Upper lobe of left lung (tissue), 4 donors: ENCODE measurements around the gene CAB39.

Source experiments
- CTCF ChIP-seq, 6 experiments: fragments of 450-650 bp in 4 of 6; fragments of 200-600 bp in 2 of 6; sonication (generic) in 2 of 6; IDR thresholded peaks; one replicate each; pipeline ENCODE4 v1.5.1; 2016 to 2019; ENCODE audit warnings: antibody characterized with exemption in 6 of 6
- EP300 ChIP-seq, 4 donors: sonication (generic); formaldehyde crosslinking; IDR thresholded peaks; one replicate each; pipeline ENCODE4 v1.5.1; 2017; ENCODE audit warnings: antibody characterized with exemption in 4 of 4, control low read depth in 2 of 4
- POLR2A ChIP-seq, 4 donors: fragments of 450-650 bp; IDR thresholded peaks; one replicate each; pipeline ENCODE4 v1.5.1; 2016 to 2017; ENCODE audit warnings: antibody characterized with exemption in 4 of 4, mild to moderate bottlenecking in 2 of 4
- POLR2AphosphoS5 ChIP-seq, 2 donors: sonication (generic); formaldehyde crosslinking; IDR thresholded peaks; one replicate each; pipeline ENCODE4 v1.5.1; 2017; ENCODE audit warnings: antibody characterized with exemption in 2 of 2

GRCh38 chr2:230796280-230796862, 83.7 kb downstream of the CAB39 start:
- TF ChIP-seq POLR2A (IDR thresholded peaks at IDR 0.05), result no peak
- TF ChIP-seq CTCF (IDR thresholded peaks at IDR 0.05), result no peak
- no peak for TF ChIP-seq POLR2AphosphoS5 (IDR thresholded peaks at IDR 0.05)
- no peak for TF ChIP-seq EP300 (IDR thresholded peaks at IDR 0.05)
